Sigmoid colon (tissue), 7 donors: ENCODE data around the gene EXOC7. TPM values are rescaled to one million over a fixed set of nuclear protein-coding genes. Genes with fewer than 3 reads are reported as not detected.

Experiments
- DNase-seq: peaks from one replicate; pipeline ENCODE4 v3.0.0-alpha.2; 2019
- H3K27ac ChIP-seq, 4 donors: fragments of 200-600 bp; sonication (generic); one replicate each; pipeline ENCODE4 v1.5.1; 2016 to 2019; ENCODE audit warnings: mild to moderate bottlenecking in 1 of 4
- H3K27me3 ChIP-seq, 3 donors: fragments of 200-600 bp; sonication (generic); one replicate each; pipeline ENCODE4 v1.5.1; 2019; ENCODE audit warnings: mild to moderate bottlenecking in 1 of 3
- H3K36me3 ChIP-seq, 4 donors: fragments of 200-600 bp; sonication (generic); one replicate each; pipeline ENCODE4 v1.5.1; 2016 to 2019
- H3K4me1 ChIP-seq, 4 donors: fragments of 200-600 bp; sonication (generic); one replicate each; pipeline ENCODE4 v1.5.1; 2017 to 2019
- H3K4me3 ChIP-seq, 4 donors: fragments of 200-600 bp; sonication (generic); one replicate each; pipeline ENCODE4 v1.5.1; 2017 to 2019; ENCODE audit warnings: mild to moderate bottlenecking in 2 of 4, moderate library complexity in 1 of 4
- H3K9me3 ChIP-seq, 4 donors: fragments of 200-600 bp in 3 of 4; sonication (generic) in 3 of 4; one replicate each; pipeline versions ENCODE4 v1.5.1 to v1.6.1; 2013 to 2019
- CTCF ChIP-seq, 4 experiments: fragments of 450-650 bp in 3 of 4; fragments of 200-600 bp in 1 of 4; IDR thresholded peaks; one replicate each; pipeline ENCODE4 v1.5.1; 2016 to 2019; ENCODE audit warnings: antibody characterized with exemption in 4 of 4, mild to moderate bottlenecking in 3 of 4, moderate library complexity in 2 of 4
- EP300 ChIP-seq, 4 donors: sonication (generic); formaldehyde crosslinking; IDR thresholded peaks; one replicate each; pipeline ENCODE4 v1.6.1; 2017; ENCODE audit warnings: antibody characterized with exemption in 4 of 4
- POLR2A ChIP-seq, 2 donors: fragments of 450-650 bp; IDR thresholded peaks; one replicate each; pipeline ENCODE4 v1.6.1; 2016; ENCODE audit warnings: antibody characterized with exemption in 2 of 2, mild to moderate bottlenecking in 2 of 2, moderate library complexity in 2 of 2
- POLR2AphosphoS5 ChIP-seq, 4 donors: sonication (generic); formaldehyde crosslinking; IDR thresholded peaks; one replicate each; pipeline ENCODE4 v1.6.1; 2017; ENCODE audit warnings: antibody characterized with exemption in 4 of 4
- WGBS, 2 donors: extraction: QIAGEN DNeasy Blood & Tissue Kit; methylation state at CpG; one replicate each; pipeline ENCODE4 v1.1.7; 2013; 5-methylcytosine and 5-hydroxymethylcytosine counted together
- intact Hi-C: fragments of 100-400 bp; cut with DNase I; formaldehyde crosslinking; loops from one replicate; pipeline ENCODE4 v1.15.1; 2023
- polyA plus RNA-seq, 3 donors: library from polyadenylated mRNA; stranded (reverse); fragments of 200-250 nt; gene quantifications; one replicate each; pipeline ENCODE4 v1.2.3, GENCODE V29; 2013
- total RNA-seq, 4 donors: library from RNA; depleted of rRNA; stranded (reverse); fragments of >200 nt; gene quantifications; one replicate each; pipeline ENCODE4 v1.1.0, GENCODE V29; 2016
- donor health status: healthy with polysubstance abuse.
- donor health status: Bipolar disorder and iron deficiency.
- donor health status: healthy.

Gene EXOC7
- total and polyA plus RNA-seq, 7 donors = 36.8 to 82.0 (median 71.3) TPM

- H3K4me3 ChIP-seq = no peak overlapping the region
- peaks cover 2 to 11% (median 10%) of the 10 kb centered on the region in 4 donors for H3K4me1 ChIP-seq
- no peaks in the 10 kb centered on the region for H3K36me3 ChIP-seq
- H3K27ac ChIP-seq = no peak overlapping the region
- H3K9me3 ChIP-seq = no peaks in the 10 kb centered on the region
- intact Hi-C loops = no loop called here
- H3K27me3 ChIP-seq = no peaks in the 10 kb centered on the region
- 90 to 92% methylated on average over 22 of the region's 22 CpGs for WGBS, 2 donors
- peak; percentile 62 for DNase-seq
- TF ChIP-seq EP300 (IDR thresholded peaks at IDR 0.05) (no peak), POLR2A (IDR thresholded peaks at IDR 0.05) (no peak), POLR2AphosphoS5 (IDR thresholded peaks at IDR 0.05) (no peak), CTCF (IDR thresholded peaks at IDR 0.05) (no peak)
Observed at GRCh38 chr17:76124582-76125390, 21.2 kb upstream of the EXOC7 start.

GRCh38 chr17:76123749-76124581, 20.4 kb upstream of the EXOC7 start:
- Histone ChIP-seq H3K27me3 (no peaks in the 10 kb centered on the region), H3K4me3 (no peak overlapping the region), H3K36me3 (no peaks in the 10 kb centered on the region), H3K27ac (no peak overlapping the region), H3K4me1 (peaks cover 2 to 11% (median 10%) of the 10 kb centered on the region in 4 donors), H3K9me3 (no peaks in the 10 kb centered on the region)
- 77 to 78% methylated on average over 9 of the region's 9 CpGs for WGBS, 2 donors
- intact Hi-C loops = loop anchor here (2.0 kb wide), 1 partner anchor 31 kb away; no protein-coding TSS in a partner anchor
- peak; percentile 60 for DNase-seq
- TF ChIP-seq POLR2AphosphoS5 (IDR thresholded peaks at IDR 0.05) (no peak), POLR2A (IDR thresholded peaks at IDR 0.05) (no peak), EP300 (IDR thresholded peaks at IDR 0.05) (no peak), CTCF (IDR thresholded peaks at IDR 0.05) (no peak)

GRCh38 chr17:76123191-76123499, 19.6 kb upstream of the EXOC7 start:
- Histone ChIP-seq H3K4me3 (no peak overlapping the region), H3K4me1 (peaks cover 2 to 11% (median 10%) of the 10 kb centered on the region in 4 donors), H3K9me3 (no peaks in the 10 kb centered on the region), H3K27me3 (no peaks in the 10 kb centered on the region), H3K36me3 (no peaks in the 10 kb centered on the region), H3K27ac (no peak overlapping the region)
- intact Hi-C loops = loop anchor here (2.0 kb wide), 1 partner anchor 32 kb away; no protein-coding TSS in a partner anchor
- 82 to 86% methylated on average over 5 of the region's 5 CpGs for WGBS, 2 donors
- TF ChIP-seq CTCF (IDR thresholded peaks at IDR 0.05) = no peak
- no peak for TF ChIP-seq POLR2AphosphoS5 (IDR thresholded peaks at IDR 0.05)
- TF ChIP-seq POLR2A (IDR thresholded peaks at IDR 0.05) = no peak
- TF ChIP-seq EP300 (IDR thresholded peaks at IDR 0.05) = no peak
- DNase-seq = no peak

GRCh38 chr17:76122431-76123190, 19.0 kb upstream of the EXOC7 start:
- H3K9me3 ChIP-seq = no peaks in the 10 kb centered on the region
- 91 to 93% methylated on average over 24 of the region's 24 CpGs for WGBS, 2 donors
- H3K27me3 ChIP-seq = no peaks in the 10 kb centered on the region
- no peak overlapping the region for H3K4me3 ChIP-seq
- TF ChIP-seq POLR2A (IDR thresholded peaks at IDR 0.05) (no peak), POLR2AphosphoS5 (IDR thresholded peaks at IDR 0.05) (no peak), EP300 (IDR thresholded peaks at IDR 0.05) (no peak), CTCF (IDR thresholded peaks at IDR 0.05) (no peak)
- DNase-seq = peak; percentile 55
- peak overlapping the region in 1 of 4 donors; percentile 68 for H3K27ac ChIP-seq
- intact Hi-C loops = loop anchor here (1.0 to 2.0 kb wide), 2 partner anchors 32 to 157 kb away; no protein-coding TSS in a partner anchor
- peaks cover 2 to 11% (median 10%) of the 10 kb centered on the region in 4 donors for H3K4me1 ChIP-seq
- H3K36me3 ChIP-seq = no peaks in the 10 kb centered on the region
